Astrocyte of the cerebellum (primary cell): Measurements from ENCODE around the gene CKAP4.

Experiments used
- DNase-seq: peaks from one replicate; pipeline ENCODE4 v3.0.0-alpha.2; 2011; ENCODE audit warnings: low read depth
- H3K4me3 ChIP-seq: 2 replicates; pipeline ENCODE4 v1.5.1; 2011; ENCODE audit warnings: mild to moderate bottlenecking, low read depth, low read length, moderate library complexity
- in situ Hi-C: cut with HindIII; loops from 2 replicates; pipeline ENCODE4 v1.10.0; 2017; ENCODE audit warnings: low sequenced_read_pairs
- TF ChIP-seq, protein P1 (sequence below): IDR thresholded peaks from 2 replicates; pipeline ENCODE4 v1.5.1; 2012; ENCODE audit warnings: low read length, low read depth, moderate library complexity, mild to moderate bottlenecking; ENCODE audit errors: missing control alignments

CKAP4 gene

DNA sequence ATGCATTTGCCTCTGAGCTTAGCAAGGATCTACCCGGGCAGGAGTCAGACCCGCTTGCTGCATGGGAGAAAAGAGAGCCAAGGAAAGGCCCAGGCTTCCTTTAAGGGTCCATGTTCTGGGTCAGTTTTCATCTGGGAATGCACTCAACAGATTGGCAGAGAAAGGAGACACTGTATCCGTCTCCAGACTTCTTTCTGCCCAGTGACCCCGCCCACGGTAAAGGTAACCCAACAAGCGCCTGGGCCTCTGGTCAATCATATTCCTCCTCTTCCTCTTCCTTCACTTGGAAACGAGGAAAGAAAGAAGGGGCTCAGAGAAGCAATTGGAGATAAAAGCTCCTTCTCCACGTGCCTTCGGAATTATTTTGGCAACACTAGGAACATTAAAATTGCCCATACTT is 27.6 kb upstream of the CKAP4 start:
- TF ChIP-seq, protein P1, sequence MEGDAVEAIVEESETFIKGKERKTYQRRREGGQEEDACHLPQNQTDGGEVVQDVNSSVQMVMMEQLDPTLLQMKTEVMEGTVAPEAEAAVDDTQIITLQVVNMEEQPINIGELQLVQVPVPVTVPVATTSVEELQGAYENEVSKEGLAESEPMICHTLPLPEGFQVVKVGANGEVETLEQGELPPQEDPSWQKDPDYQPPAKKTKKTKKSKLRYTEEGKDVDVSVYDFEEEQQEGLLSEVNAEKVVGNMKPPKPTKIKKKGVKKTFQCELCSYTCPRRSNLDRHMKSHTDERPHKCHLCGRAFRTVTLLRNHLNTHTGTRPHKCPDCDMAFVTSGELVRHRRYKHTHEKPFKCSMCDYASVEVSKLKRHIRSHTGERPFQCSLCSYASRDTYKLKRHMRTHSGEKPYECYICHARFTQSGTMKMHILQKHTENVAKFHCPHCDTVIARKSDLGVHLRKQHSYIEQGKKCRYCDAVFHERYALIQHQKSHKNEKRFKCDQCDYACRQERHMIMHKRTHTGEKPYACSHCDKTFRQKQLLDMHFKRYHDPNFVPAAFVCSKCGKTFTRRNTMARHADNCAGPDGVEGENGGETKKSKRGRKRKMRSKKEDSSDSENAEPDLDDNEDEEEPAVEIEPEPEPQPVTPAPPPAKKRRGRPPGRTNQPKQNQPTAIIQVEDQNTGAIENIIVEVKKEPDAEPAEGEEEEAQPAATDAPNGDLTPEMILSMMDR, result no peak
- in situ Hi-C loops, result no loop called here
- no peak for DNase-seq
- H3K4me3 ChIP-seq, result no peak overlapping the region

DNA sequence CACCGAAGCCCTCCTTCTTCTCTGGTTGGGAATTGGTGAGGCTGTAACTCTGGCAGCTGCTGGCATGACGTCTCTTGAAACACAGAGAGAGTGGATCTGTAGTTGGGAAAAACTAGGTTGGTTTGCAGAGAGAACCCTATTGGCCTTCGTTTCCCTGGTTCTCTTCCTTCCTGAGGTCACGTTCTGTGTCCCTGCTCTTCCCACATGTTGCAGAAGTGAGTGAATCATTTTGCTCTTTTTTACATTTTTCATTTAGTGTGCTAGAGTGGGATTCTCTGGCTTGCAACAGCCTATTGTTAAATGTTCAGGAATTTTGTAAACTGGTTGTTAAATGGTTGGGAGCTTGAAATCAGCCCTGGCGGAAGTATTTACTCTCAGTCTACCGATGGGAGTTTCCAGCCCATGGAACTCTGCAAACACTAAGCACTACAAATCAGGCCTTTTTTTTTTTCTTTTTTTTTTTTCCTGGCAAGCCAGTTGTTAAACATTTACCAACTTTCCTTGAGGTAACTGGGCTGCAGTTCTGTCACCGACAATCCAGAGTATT is 26.8 kb upstream of the CKAP4 start:
- H3K4me3 ChIP-seq, result no peak overlapping the region
- TF ChIP-seq, protein P1, result no peak
- in situ Hi-C loops, result no loop called here
- DNase-seq, result no peak

DNA sequence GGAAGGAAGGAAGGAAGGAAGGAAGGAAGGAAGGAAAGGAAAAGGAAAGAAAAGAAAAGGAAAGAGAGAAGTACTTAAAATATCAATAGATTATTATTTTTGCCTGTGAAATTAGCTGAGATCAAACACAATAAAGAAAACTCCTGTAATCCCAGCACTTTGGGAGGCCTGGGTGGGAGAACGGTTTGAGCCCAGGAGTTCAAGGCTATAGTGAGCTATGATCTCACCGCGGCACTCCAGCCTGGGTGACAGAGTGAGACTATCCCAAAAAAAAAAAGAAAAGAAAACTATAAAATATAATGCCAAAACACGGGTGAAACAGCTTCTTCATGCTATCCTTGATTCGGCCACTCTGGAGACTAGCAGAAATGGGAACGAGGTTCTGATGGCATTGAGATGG is 26.2 kb upstream of the CKAP4 start:
- no peak for DNase-seq
- TF ChIP-seq, protein P1, result no peak
- H3K4me3 ChIP-seq, result no peak overlapping the region
- in situ Hi-C loops, result no loop called here

DNA sequence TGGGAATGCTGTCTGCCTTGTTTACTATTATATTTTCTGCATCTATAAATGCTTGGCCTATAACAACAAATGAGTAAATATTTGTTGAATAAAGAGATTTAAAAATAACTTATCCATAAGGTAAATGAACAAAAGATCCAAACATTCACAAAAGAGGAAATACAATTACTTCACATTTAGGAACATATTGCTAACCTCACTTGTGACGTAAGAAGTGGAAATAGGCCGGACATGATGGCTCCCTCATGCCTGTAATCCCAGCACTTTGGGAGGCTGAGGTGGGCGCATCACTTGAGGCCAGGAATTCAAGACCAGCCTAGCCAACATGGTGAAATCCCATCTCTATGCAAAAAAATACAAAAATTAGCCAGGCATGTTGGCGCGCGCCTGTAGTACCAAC is 25.7 kb upstream of the CKAP4 start:
- H3K4me3 ChIP-seq, result no peak overlapping the region
- in situ Hi-C loops, result no loop called here
- TF ChIP-seq, protein P1, result no peak
- no peak for DNase-seq

DNA sequence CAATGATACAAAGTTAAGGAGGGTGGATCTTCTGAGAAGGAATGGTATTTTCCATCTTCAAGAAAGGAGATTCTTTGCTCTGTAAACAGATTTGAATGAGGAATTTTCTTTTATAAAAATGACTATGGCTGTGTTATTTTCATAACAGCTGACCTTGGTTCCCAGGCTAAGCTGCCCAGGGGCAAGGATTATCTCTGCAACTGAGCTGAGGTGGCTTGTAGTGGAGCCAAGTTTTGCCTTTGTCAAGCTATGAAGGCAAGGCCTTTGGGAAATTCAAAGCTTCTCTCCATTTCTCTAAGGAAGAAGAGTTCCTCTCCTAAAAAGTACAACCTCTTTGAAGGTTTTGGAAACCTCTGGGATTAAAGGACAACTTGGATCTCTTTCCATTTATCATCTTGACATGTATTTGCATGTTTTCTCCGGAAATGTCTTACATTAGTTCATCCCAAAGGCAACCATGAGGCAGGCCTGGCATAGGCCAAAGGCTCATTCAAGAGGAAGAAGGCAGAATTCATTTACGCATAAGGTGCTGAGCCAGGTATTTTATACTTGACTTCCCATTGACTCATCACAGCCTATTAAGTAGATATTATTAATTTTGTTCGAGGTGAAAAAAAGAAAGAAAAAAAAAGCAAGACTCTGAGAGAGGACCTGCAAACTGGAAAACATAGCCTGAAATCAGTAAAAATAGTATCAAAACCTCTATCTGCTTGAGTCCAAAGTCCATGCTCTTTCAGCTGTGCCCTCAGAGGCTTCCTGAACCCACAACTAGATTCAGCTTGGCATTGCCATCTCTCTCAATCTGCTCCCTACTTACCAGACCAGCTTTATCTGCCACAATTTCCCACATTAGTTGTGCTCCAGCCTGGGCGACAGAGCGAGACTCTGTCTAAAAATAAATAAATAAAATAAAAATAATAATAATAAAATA is 24.0 kb upstream of the CKAP4 start:
- no peak overlapping the region for H3K4me3 ChIP-seq
- no peak for DNase-seq
- in situ Hi-C loops, result no loop called here
- TF ChIP-seq, protein P1, result no peak

DNA sequence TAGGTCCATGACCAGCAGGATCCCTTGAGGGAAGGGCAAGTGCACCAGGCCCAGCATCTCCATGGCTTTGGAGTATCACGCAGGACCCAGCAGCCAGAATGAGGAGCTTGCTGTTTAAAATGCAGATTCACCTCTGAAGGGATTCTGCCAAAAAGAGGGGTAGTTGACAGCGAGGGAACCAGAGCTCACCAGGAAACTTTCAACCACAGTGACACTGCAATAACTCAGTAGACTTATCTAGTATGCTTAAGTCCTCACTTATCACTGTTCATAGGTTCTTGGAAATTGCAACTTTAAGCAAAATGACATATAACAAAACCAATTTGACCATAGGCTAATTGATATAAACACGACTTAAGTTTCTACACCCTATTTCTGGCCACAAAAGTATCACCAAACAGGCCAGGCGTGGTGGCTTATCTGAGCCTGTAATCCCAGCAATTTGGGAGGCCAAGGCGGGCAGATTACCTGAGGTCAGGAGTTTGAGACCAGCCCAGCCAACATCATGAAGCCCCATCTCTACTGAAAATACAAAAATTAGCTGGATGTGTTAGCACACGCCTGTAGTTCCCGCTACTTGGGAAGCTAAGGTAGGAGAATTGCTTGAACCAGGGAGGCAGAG is 21.4 kb upstream of the CKAP4 start:
- no peak for DNase-seq
- in situ Hi-C loops, result no loop called here
- TF ChIP-seq, protein P1, result no peak
- no peak overlapping the region for H3K4me3 ChIP-seq
